SK-N-MC (cell line): Measurements from ENCODE around the gene KCTD11.
A peak's percentile ranks its signal among the peaks of the same experiment; 100 is the strongest.

Experiments used
- DNase-seq: peaks from one replicate; pipeline ENCODE4 v3.0.0-alpha.2; 2011; ENCODE audit warnings: low read depth, low spot score
- H3K27ac ChIP-seq: fragments of 200-600 bp; sonication (generic); 2 replicates; pipeline ENCODE4 v1.5.1; 2016; ENCODE audit warnings: mixed run types
- H3K36me3 ChIP-seq: fragments of 200-600 bp; sonication (generic); 2 replicates; pipeline ENCODE4 v1.6.1; 2017; ENCODE audit warnings: antibody characterized with exemption, low read length, mixed read lengths; ENCODE audit not compliant: insufficient read depth
- H3K4me3 ChIP-seq: fragments of 200-600 bp; sonication (generic); 2 replicates; pipeline ENCODE4 v1.5.1; 2016
- H3K9ac ChIP-seq: fragments of 200-600 bp; sonication (generic); 2 replicates; pipeline ENCODE4 v1.8.0; 2017; ENCODE audit warnings: mixed run types, mixed read lengths; ENCODE audit not compliant: insufficient read length
- H3K9me3 ChIP-seq: fragments of 200-600 bp; sonication (generic); 2 replicates; pipeline ENCODE4 v1.6.1; 2017; ENCODE audit warnings: low read depth, mild to moderate bottlenecking, antibody characterized with exemption, low read length, moderate library complexity, mixed read lengths
- EZH2 ChIP-seq: fragments of 200-600 bp; sonication (generic); IDR thresholded peaks from one replicate; pipeline ENCODE4 v1.6.1; 2017; ENCODE audit warnings: antibody characterized with exemption
- FOXP2 ChIP-seq: optimal IDR thresholded peaks from 2 replicates; pipeline ENCODE3; 2011; ENCODE audit warnings: mild to moderate bottlenecking, moderate library complexity; ENCODE audit not compliant: insufficient read depth; ENCODE audit errors: extremely low read length, control extremely low read depth
- POLR2AphosphoS5 ChIP-seq: IDR thresholded peaks from 2 replicates; pipeline ENCODE4 v1.6.1; 2012; ENCODE audit warnings: mild to moderate bottlenecking, low read depth, low read length, borderline replicate concordance

The KCTD11 gene

GRCh38 chr17:7312432-7313087, 39.4 kb upstream of the KCTD11 start:
- no peak for DNase-seq
- peaks cover 50% of the 10 kb centered on the region for H3K36me3 ChIP-seq
- H3K4me3 ChIP-seq, result no peak overlapping the region
- no peak overlapping the region for H3K27ac ChIP-seq
- H3K9me3 ChIP-seq, result no peaks in the 10 kb centered on the region
- TF ChIP-seq EZH2 (no peak), POLR2AphosphoS5 (peak; percentile 16; the same call in 1 of the 2 replicates), FOXP2 (no peak)
- no peak overlapping the region for H3K9ac ChIP-seq

- H3K9ac ChIP-seq, result no peak overlapping the region
- no peaks in the 10 kb centered on the region for H3K9me3 ChIP-seq
- no peak for DNase-seq
- no peak overlapping the region; the same call in 1 of the 2 replicates for H3K4me3 ChIP-seq
- TF ChIP-seq EZH2 (no peak), FOXP2 (no peak), POLR2AphosphoS5 (no peak; the same call in 1 of the 2 replicates)
- peak overlapping the region; percentile 81; the same call in 1 of the 2 replicates for H3K27ac ChIP-seq
- H3K36me3 ChIP-seq, result peaks cover 54% of the 10 kb centered on the region
Observed at GRCh38 chr17:7313088-7313889, 38.7 kb upstream of the KCTD11 start.

- H3K36me3 ChIP-seq, result peaks cover 58% of the 10 kb centered on the region
Observed at GRCh38 chr17:7313890-7314718, 37.9 kb upstream of the KCTD11 start.

GRCh38 chr17:7314719-7315569, 37.0 kb upstream of the KCTD11 start, which contains the start of gene GPS2:
GPS2 (minus strand) TSS chr17:7315360; CDS start chr17:7315052, 308 bp downstream.
- H3K27ac ChIP-seq, result peak within 1 kb of the TSS; percentile 81
- TF ChIP-seq POLR2AphosphoS5 (peak; percentile 71; the same call in 1 of the 2 replicates), EZH2 (no peak), FOXP2 (no peak)
- no peaks in the 10 kb centered on the region for H3K9me3 ChIP-seq
- H3K4me3 ChIP-seq, result peak within 1 kb of the TSS; percentile 96
- H3K36me3 ChIP-seq, result peaks cover 50% of the 10 kb centered on the region
- H3K9ac ChIP-seq, result peak within 1 kb of the TSS; percentile 93
- no peak for DNase-seq

More at GRCh38 chr17:7313890-7314718, 37.9 kb upstream of the KCTD11 start:
- no peak for DNase-seq
- Histone ChIP-seq H3K4me3 (peak overlapping the region; percentile 96), H3K27ac (peak overlapping the region; percentile 81; the same call in 1 of the 2 replicates), H3K9me3 (no peaks in the 10 kb centered on the region), H3K9ac (peak overlapping the region; percentile 93)
- TF ChIP-seq FOXP2, result no peak
- no peak for TF ChIP-seq EZH2
- TF ChIP-seq POLR2AphosphoS5, result no peak

- Histone ChIP-seq H3K36me3 (peaks cover 47% of the 10 kb centered on the region), H3K4me3 (peak overlapping the region; percentile 96), H3K9me3 (no peaks in the 10 kb centered on the region), H3K27ac (peak overlapping the region; percentile 81), H3K9ac (peak overlapping the region; percentile 93)
- TF ChIP-seq POLR2AphosphoS5 (no peak), FOXP2 (no peak), EZH2 (no peak)
- DNase-seq, result no peak
Observed at GRCh38 chr17:7315570-7316235, 36.3 kb upstream of the KCTD11 start.

GRCh38 chr17:7317161-7317803, 34.7 kb upstream of the KCTD11 start:
- no peak for TF ChIP-seq POLR2AphosphoS5
- TF ChIP-seq FOXP2, result no peak
- no peak for TF ChIP-seq EZH2
- Histone ChIP-seq H3K9ac (no peak overlapping the region), H3K36me3 (peaks cover 48% of the 10 kb centered on the region), H3K4me3 (no peak overlapping the region), H3K27ac (no peak overlapping the region), H3K9me3 (no peaks in the 10 kb centered on the region)
- no peak for DNase-seq
